Prostate gland (tissue), 2 donors: ENCODE results near the gene RMND5B.

ENCODE experiments used
- CTCF ChIP-seq, 4 experiments: fragments of 200-600 bp in 2 of 4; fragments of 450-650 bp in 2 of 4; sonication (generic) in 2 of 4; IDR thresholded peaks; 1 replicate in 3 of 4; 2 replicates in 1 of 4; pipeline ENCODE4 v1.5.1; 2016 to 2019; ENCODE audit warnings: antibody characterized with exemption in 4 of 4, mild to moderate bottlenecking in 2 of 4, moderate library complexity in 2 of 4
- POLR2A ChIP-seq: fragments of 450-650 bp; IDR thresholded peaks from one replicate; pipeline ENCODE4 v1.6.1; 2016; ENCODE audit warnings: antibody characterized with exemption, mild to moderate bottlenecking

GRCh38 chr5:178126556-178126955, 4.3 kb upstream of the RMND5B start:
- TF ChIP-seq CTCF (IDR thresholded peaks at IDR 0.05): no peak
- no peak for TF ChIP-seq POLR2A
